Endothelial cell (in vitro differentiated cells): ENCODE measurements around the gene GPM6B. TPM values are rescaled to one million over a fixed set of nuclear protein-coding genes. Genes with fewer than 3 reads are reported as not detected.

ENCODE experiments used
- DNase-seq: peaks from one replicate; pipeline ENCODE4 v3.0.0; 2021; ENCODE audit warnings: low spot score
- H3K27ac Mint-ChIP-seq: one replicate; pipeline ENCODE4 v1.8.0; 2021; ENCODE audit warnings: mixed read lengths, inconsistent platforms; ENCODE audit not compliant: unreplicated experiment
- H3K27me3 Mint-ChIP-seq: one replicate; pipeline ENCODE4 v1.8.0; 2021; ENCODE audit warnings: mild to moderate bottlenecking, moderate library complexity, mixed read lengths, inconsistent platforms; ENCODE audit not compliant: unreplicated experiment
- H3K36me3 Mint-ChIP-seq: one replicate; pipeline ENCODE4 v1.8.0; 2021; ENCODE audit warnings: mild to moderate bottlenecking, low read depth, mixed read lengths, inconsistent platforms; ENCODE audit not compliant: unreplicated experiment
- H3K4me1 Mint-ChIP-seq: one replicate; pipeline ENCODE4 v1.8.0; 2021; ENCODE audit warnings: mild to moderate bottlenecking, mixed read lengths, inconsistent platforms; ENCODE audit not compliant: unreplicated experiment
- H3K4me3 Mint-ChIP-seq: one replicate; pipeline ENCODE4 v1.8.0; 2021; ENCODE audit warnings: mild to moderate bottlenecking, mixed read lengths, inconsistent platforms; ENCODE audit not compliant: unreplicated experiment
- H3K9me3 Mint-ChIP-seq: one replicate; pipeline ENCODE4 v1.8.0; 2021; ENCODE audit warnings: mixed read lengths, inconsistent platforms; ENCODE audit not compliant: unreplicated experiment
- total RNA-seq: library from RNA; stranded (reverse); fragmentation: NEBNext Ultra II Directional; extraction: Animal tissue kit (Norgen Biotek cat#: 25700); gene quantifications from one replicate; pipeline ENCODE4 v1.2.1, GENCODE V29; 2021; ENCODE audit not compliant: unreplicated experiment
- TF ChIP-seq, protein P1 (sequence below): fragments of 200-600 bp; sonication (generic); IDR thresholded peaks from one replicate; pipeline ENCODE4 v1.5.0; 2021; ENCODE audit warnings: antibody characterized with exemption; ENCODE audit not compliant: unreplicated experiment

The GPM6B gene
- total RNA-seq, 1 donor from 2014 or later, result 18.8 TPM

DNA sequence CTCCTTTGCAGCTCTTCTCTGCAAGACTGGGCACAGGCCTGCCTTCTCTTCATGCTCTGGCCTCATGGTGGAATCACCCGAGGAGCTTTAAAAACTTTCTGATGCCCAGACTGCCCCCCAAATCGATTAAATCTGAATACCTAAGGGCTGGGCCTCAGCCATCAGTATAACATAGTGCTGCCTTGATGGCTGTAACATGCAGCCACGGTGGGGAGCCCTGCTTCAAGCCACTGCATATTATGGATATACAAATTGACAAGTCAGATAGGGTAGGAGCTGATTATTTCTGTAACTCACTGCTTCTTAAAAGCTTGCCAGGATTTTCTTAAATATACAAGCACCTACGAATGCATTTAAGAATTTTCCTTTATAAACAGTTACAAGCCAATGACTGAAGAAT lies 40.5 kb downstream of the GPM6B start:
- H3K36me3 Mint-ChIP-seq, result no peaks in the 10 kb centered on the region
- no peak for DNase-seq
- no peak overlapping the region for H3K27ac Mint-ChIP-seq
- H3K27me3 Mint-ChIP-seq, result no peaks in the 10 kb centered on the region
- H3K9me3 Mint-ChIP-seq, result no peaks in the 10 kb centered on the region
- H3K4me3 Mint-ChIP-seq, result no peak overlapping the region
- TF ChIP-seq, protein P1, sequence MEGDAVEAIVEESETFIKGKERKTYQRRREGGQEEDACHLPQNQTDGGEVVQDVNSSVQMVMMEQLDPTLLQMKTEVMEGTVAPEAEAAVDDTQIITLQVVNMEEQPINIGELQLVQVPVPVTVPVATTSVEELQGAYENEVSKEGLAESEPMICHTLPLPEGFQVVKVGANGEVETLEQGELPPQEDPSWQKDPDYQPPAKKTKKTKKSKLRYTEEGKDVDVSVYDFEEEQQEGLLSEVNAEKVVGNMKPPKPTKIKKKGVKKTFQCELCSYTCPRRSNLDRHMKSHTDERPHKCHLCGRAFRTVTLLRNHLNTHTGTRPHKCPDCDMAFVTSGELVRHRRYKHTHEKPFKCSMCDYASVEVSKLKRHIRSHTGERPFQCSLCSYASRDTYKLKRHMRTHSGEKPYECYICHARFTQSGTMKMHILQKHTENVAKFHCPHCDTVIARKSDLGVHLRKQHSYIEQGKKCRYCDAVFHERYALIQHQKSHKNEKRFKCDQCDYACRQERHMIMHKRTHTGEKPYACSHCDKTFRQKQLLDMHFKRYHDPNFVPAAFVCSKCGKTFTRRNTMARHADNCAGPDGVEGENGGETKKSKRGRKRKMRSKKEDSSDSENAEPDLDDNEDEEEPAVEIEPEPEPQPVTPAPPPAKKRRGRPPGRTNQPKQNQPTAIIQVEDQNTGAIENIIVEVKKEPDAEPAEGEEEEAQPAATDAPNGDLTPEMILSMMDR, result no peak
- H3K4me1 Mint-ChIP-seq, result peaks cover 4% of the 10 kb centered on the region

DNA sequence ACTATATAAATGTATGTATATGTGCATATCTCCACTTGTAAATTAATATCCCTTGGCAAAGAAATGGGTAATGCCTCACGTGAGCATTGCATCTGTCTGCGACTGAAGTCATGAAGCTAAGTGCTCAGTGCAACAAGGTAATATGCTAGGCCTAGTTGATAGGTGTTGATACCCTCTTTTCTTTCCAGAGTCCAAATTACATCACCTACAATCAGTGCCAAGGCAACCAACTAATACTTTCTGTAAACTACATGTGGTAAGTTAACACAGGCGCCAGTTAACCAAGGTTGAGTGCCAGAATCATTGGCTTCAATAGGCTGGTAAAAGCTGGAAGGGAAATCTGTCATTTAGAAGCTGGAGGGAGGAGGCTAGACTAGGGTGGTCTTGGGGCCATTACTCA lies 41.1 kb downstream of the GPM6B start:
- H3K27ac Mint-ChIP-seq, result no peak overlapping the region
- H3K4me3 Mint-ChIP-seq, result no peak overlapping the region
- no peaks in the 10 kb centered on the region for H3K36me3 Mint-ChIP-seq
- no peaks in the 10 kb centered on the region for H3K4me1 Mint-ChIP-seq
- H3K9me3 Mint-ChIP-seq, result no peaks in the 10 kb centered on the region
- H3K27me3 Mint-ChIP-seq, result no peaks in the 10 kb centered on the region
- DNase-seq, result no peak
- TF ChIP-seq, protein P1, result no peak

DNA sequence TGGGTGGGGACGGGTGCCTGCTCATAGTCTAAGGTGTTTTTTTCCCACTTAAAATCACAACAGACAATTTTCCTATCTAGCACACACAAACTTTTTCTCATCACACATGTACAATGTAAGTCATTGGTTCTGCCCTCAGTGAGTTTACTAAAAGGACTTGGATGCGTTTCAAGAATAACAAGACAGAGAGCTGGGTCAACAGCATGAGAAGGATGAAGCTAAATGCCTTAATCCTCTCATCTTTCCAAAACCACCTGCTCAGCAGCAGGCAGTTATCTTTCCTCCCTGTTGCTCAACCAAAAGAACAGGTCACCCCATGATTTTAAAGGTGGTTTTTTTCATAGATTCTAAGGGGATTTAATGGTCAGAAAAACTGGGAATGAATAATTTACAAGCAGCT lies 42.2 kb downstream of the GPM6B start:
- H3K27me3 Mint-ChIP-seq, result no peaks in the 10 kb centered on the region
- no peaks in the 10 kb centered on the region for H3K4me1 Mint-ChIP-seq
- no peak overlapping the region for H3K4me3 Mint-ChIP-seq
- DNase-seq, result no peak
- H3K9me3 Mint-ChIP-seq, result no peaks in the 10 kb centered on the region
- H3K36me3 Mint-ChIP-seq, result no peaks in the 10 kb centered on the region
- no peak overlapping the region for H3K27ac Mint-ChIP-seq
- TF ChIP-seq, protein P1, result no peak

DNA sequence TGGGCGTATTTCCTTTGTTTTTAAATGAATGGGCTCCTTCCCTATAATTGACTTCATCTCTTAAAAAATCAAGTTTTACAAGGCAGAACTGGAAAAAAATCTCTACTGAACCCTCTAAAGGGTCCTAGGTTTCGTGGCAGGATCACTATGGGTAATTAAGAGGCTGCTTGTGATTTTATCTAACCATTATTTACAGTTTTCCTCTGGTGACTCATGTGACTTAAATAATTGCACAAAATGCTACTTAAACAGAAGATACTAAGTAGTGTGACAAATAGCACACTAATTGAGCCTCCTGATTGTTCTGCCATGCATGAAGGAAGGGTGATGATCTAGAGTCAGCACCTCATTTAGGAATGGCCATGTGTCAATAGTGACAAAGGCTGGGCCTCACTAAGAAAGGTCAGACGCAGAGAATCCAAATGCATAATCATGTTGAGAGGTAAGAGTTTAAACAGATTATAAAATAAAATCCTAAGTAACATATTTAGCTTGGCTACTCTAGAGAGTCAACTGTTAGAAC lies 46.8 kb downstream of the GPM6B start:
- TF ChIP-seq, protein P1, result no peak
- no peak for DNase-seq
- Mint-ChIP-seq H3K4me3 (no peak overlapping the region), H3K27ac (no peak overlapping the region), H3K27me3 (peaks cover 1% of the 10 kb centered on the region), H3K36me3 (peaks cover 12% of the 10 kb centered on the region), H3K9me3 (no peaks in the 10 kb centered on the region), H3K4me1 (peaks cover 11% of the 10 kb centered on the region)

DNA sequence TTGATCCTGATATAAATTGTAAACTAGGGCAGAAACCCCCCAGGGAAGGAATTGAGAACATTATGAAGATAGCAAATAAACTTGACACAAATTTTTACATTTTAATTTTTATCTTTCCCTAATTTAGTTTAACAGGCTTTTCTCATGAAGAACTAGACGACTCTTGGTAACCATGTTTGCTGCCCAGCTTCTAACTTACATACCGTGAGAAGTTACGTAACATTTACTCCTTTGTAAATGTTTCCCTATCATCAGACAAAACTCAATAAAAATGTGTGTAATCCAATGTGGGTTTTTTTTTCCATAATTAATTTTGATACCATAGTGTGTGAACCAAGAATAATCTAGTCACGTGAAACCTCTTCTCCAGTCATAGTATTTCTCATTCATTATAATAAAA lies 48.0 kb downstream of the GPM6B start:
- no peaks in the 10 kb centered on the region for H3K9me3 Mint-ChIP-seq
- DNase-seq, result no peak
- H3K4me1 Mint-ChIP-seq, result peaks cover 18% of the 10 kb centered on the region
- H3K4me3 Mint-ChIP-seq, result no peak overlapping the region
- no peak overlapping the region for H3K27ac Mint-ChIP-seq
- H3K36me3 Mint-ChIP-seq, result peaks cover 12% of the 10 kb centered on the region
- TF ChIP-seq, protein P1, result no peak
- peaks cover 3% of the 10 kb centered on the region for H3K27me3 Mint-ChIP-seq
